Activated effector memory CD4-positive, alpha-beta T cell treated with anti-CD3 and anti-CD28 coated beads, Interleukin-2, amount 50 U/mL, for 16 hours (primary cell): ENCODE measurements around the gene SPIN1.

Experiments
- DNase-seq: peaks from one replicate; pipeline ENCODE4 v3.0.0-alpha.2; 2020

The SPIN1 gene

GRCh38 chr9:88437210-88438146, 49.2 kb downstream of the SPIN1 start:
- DNase-seq: no peak

GRCh38 chr9:88438811-88439210, 50.6 kb downstream of the SPIN1 start:
- DNase-seq: no peak

DNA sequence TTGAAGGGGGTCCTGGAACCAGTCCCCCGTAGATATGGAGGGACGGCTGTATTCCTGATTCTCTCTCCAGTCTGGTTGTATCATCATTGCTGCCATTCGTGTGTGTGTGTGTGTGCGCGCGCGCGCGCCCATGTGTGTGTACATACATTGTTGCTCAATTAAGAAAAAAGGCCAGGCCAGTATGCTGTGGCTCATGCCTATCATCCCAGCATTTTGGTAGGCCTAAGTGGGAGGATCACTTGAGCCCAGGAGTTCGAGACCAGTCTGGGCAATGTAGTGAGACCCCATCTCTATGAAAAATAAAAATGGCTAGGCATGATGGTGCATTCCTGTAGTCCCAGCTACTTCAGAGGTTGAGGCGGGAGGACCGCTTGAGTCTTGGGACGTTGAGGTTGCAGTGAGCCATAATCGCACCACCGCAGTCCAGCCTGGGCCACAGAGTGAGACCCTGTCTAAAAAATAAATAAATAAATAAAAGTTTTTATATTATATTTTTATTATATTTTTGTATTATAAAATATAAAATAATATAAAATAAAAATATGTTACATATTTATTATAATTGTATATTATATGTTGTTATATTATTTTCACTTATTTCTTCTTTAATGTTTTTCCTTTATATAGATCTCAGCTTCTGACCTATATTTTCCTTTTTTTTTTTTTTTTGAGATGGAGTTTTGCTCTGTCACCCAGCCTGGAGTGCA, 53.2 kb downstream of the SPIN1 start:
- no peak for DNase-seq

- no peak for DNase-seq
Measured at GRCh38 chr9:88443480-88444113, 55.4 kb downstream of the SPIN1 start.

DNA sequence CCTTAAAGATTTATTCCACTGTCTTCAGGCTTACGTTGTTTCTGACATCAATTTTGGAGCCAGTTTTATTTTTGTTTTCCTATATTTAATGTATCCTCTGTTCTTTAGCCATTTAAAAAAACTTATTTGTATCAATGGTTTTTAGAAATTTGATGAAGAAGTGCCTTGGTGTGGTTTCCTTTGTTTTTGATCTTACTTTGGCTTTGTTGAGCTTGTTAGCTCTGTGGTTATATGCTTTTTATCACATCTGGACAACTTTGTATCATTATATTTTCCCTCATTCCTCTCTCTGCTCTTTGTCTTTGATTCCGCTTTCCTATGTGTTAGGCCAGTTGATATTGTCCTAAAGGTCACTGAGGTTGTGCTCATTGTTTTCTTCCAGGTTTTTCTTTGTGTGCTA, 58.5 kb downstream of the SPIN1 start:
- no peak for DNase-seq

DNA sequence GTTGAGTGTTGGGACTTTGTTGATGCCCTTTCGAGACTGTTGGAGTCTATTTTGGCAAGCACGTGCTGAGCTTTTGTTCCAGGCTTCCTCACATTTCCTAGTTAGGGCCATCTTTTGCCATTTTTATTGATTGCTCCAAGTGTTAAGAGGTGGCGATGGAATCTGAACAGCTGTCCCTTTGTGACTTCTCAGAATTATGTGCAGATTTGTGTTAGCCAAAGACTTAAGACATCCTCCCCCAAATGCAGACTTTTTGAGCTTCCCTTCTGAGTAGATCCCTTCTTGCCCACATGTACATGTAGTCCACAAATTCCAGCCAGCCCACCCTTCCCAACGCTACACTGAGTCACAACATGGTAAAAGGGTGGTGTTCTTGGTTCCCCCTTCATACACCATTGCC, 59.2 kb downstream of the SPIN1 start:
- DNase-seq: no peak

- DNase-seq: no peak
Measured at GRCh38 chr9:88451160-88451559, 62.9 kb downstream of the SPIN1 start.

DNA sequence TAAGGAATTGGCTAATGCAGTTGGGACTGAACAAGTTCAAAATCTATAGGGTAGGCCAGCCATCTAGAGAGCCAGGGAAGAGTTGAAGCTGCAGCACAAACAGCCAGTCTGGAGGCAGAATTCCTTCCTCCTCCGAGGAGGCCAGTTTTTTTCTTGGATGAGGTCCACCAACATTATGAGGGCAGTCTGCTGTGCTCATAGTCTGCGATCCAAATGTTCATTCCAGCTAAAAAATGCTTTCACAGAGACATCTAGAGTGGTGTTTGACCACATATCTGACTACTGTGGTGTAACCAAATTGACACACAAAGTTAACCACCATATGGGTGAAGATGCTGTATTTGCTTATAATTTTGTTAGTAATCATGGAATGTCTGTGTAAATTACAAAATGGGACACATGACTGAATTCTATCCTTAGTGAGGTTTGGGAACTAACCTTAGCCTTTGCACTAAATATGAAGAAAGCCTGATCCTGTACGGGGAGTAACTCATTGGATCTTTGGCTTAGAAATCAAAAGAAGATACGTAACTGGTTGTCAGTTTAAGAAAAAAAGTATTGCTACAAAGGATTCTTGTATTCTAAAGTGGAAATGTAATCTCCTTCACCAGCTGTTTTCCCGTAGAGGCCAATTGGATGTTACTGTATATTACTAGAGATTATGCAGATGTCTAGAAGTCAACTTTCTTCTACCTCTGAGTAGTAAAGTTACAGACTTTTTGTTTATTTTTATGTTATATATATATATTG, 70.6 kb downstream of the SPIN1 start:
- no peak for DNase-seq

GRCh38 chr9:88460587-88461332, 72.5 kb downstream of the SPIN1 start:
- DNase-seq: no peak

DNA sequence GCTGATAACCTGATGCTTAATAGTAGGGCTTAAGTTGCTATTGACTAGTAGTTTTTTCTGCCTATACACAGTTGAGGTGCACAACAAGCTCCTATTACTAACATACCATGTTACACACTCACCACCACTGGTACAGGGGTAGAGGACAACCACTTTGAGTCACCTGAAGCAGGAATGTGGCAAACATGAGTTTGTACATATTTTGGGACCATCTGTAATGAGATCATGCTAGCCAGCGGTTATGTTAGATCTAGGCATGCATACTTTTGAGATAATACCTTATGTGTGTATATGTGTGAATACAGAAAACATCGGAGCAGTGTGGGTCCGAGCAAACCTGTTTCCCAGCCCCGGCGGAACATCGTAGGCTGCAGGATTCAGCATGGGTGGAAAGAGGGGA, 73.9 kb downstream of the SPIN1 start:
- DNase-seq: no peak

DNA sequence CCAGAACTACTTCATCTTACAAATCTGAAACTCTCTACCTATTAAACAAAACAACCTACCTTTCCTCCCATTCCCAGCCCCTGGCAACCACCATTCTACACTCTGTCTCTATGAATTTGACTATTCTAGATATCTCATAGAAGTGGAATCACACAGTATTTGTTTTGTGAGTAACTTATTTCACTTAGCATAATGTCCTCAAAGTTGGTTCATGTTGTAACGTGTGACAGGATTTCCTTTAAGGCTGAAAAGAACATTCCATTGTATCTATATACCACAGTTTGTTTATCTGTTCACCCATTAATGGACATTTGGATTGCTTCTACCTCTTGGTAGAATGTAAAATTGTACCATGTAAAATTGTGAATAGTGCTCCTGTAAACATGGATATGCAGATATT, 76.6 kb downstream of the SPIN1 start:
- DNase-seq: no peak

DNA sequence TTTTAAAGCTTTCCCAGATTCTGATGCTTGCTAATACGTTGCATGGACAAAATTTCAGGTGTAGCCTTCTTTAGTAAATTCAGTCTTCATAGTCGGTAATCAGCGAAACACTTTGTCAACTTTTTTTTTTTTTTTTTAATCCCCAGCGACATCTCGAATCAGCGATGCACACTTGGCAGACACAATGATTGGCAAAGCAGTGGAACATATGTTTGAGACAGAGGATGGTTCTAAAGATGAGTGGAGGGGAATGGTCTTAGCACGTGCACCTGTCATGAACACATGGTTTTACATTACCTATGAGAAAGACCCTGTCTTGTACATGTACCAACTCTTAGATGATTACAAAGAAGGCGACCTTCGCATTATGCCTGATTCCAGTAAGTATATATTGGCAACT, 80.0 kb downstream of the SPIN1 start:
- DNase-seq: no peak

DNA sequence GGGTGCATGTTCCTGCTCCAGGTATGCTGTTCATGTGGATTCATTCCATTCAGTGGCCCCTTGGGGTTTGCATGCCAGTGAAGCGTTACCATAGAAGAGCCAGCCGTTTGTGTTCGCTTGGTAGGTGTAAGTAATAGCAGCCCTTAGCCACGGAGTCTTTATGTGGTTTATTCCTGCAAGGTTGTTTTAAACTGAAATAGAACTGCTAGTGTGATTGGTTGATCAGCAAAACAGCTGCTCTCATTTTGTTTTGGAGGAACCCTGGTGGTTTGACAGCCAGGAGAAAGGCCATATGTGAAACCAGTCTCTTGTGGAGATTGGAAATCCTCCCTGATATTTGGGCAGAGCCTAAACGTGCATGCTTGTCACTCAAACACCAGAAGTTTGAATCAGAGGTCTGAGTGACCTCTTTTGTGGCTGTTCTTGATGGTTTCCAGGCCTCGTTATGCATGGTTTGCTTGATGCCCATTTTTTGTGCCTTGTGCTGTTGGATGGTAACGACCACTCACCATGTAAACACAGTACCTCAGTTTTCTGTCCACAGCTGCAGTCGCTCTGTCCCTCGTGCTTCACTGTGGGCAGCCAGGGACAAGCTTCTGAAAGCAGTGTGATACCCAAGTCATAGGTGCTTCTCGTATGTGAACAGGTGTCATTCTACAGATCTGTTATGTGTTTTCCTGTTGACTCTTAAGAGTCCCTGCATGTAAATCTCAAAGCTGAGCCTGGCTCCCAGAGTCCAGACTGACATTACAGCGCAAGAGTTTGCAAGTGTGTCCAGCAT, 88.4 kb downstream of the SPIN1 start:
- no peak for DNase-seq

GRCh38 chr9:88477300-88477751, 89.1 kb downstream of the SPIN1 start:
- DNase-seq: no peak

DNA sequence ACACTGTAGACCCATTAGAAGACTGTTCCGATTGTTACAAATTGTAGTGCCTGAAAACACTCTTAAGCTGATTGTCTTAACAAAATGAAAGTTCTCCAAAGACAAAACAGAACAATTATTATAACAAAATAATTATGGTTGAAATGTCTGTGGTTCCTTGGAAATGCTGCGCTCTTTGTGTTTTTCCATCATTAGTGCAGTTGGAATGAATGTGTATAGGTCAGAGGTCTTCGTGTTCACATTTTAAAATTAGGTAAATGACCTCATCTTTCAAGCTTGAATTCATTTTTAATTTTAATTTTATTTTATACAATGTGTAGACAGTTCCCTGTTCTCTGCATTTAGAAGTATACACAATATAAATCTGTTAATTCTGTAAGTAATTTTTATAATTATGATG, 90.0 kb downstream of the SPIN1 start:
- DNase-seq: no peak

GRCh38 chr9:88481933-88482332, 93.7 kb downstream of the SPIN1 start:
- DNase-seq: no peak

DNA sequence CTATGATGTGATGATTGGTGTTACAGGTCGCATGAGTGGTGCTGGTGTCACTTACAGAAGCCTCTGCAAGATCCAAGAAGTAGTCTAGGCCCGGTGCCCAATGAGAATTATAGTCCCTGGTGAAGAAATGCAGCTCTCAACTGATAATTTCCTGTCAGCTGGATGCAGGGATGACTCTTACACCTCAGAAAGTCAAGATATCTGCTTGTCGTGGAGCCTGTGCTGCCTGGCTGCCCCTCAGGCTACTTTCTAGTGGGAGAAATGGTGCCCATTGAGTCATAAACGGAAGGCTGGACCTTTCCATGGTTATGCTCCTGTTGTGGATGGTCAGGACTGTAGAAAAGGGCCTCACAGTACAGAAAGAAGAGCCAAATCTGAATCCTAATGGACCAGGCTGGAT, 99.9 kb downstream of the SPIN1 start:
- no peak for DNase-seq

DNA sequence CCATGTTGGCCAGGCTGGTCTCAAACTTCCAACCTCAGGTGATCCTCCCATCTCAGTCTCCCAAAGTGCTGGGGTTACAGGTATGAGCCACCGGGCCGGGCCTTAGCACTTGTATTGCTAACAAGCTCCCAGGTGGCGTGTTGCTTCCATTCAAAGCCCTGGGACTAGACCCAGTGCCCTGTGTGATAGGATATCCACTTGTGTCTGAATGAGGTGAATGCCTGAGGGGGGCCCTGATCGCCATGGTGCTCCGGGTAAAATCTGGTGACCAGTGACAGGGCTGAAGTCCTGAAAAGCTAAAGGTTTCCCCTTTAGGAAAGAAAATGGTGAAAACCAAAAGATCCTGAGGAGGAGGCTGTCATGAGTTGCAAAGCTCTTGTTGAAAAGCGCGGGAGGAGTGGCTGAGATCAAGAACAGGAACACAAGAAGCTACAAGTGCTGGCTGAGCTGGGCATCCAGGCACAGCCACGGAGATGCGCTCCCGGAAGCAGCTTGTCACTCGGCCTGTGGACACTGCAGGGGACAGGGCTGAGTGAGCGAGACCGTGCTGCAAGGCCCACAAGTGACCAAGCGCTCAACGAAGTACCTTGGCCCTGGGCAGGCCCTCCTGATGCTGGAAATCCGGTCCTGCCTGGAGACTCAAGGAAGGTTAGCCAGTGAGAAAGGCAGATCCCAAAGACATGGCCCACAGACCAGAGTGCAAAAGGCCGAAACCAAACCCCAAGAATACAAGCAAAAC, 106.9 kb downstream of the SPIN1 start:
- DNase-seq: no peak

DNA sequence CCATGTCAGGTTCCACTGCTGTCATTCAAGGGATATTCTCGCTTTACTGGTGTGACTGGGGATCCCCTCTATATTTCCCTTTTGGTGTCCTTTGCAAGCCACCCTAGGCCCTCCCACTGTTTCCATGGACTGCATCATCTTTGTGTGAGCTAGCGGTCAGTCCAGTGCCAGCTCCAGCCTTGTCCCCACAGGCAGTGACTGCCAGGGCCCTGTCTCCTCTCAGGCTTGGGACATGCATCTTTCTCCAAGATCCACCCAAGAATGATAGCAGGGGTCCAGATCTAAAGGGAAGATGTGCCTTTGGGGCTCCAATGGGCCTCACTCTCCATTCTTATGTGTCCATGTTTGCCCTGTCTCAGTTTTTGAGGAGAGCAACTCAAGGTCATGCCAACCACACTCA, 109.0 kb downstream of the SPIN1 start:
- no peak for DNase-seq

DNA sequence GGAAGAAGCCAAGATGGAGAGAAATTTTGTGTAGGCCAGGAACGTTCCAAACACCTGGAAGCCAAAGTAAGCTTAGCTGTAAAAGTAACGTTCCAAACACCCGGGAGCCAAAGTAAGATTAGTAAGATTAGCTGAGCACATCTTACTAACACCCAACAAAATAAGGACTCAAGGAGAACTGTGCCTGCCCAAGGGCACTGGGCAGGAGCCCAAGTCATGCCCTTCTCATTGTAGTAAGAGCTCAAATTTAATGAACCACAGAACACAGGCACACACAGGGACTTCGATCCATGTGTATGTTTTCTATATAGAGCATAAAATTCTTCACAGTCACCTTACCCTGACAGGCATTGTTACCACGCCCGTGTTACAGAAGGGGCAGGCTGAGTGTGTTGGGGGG, 110.6 kb downstream of the SPIN1 start:
- DNase-seq: no peak

DNA sequence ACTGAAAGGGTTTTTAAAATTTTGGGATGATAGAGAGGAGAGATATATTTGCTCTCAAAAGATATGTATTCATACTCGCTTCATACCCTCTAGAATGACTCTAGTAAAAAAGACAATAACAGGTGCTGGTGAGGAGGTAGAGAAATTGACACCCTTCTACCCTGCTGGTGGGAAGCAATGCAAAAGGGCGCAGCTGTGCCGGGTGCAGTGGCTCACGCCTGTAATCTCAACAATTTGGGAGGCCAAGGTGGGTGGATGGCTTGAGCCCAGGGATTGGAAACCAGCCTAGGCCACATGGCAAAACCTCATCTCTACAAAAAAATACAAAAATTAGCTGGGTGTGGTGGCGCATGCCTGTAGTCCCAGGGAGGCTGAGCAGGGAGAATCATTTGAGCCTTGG, 112.8 kb downstream of the SPIN1 start:
- DNase-seq: no peak
